HG02678 (cell line): ENCODE data around the gene NR4A1.
A peak's percentile ranks its signal among the peaks of the same experiment; 100 is the strongest.

Experiments
- ATAC-seq: cut with Tn5 transposase; IDR thresholded peaks from one replicate; pipeline ENCODE4 v1.9.1; 2021; ENCODE audit warnings: mild to moderate bottlenecking, moderate library complexity; ENCODE audit not compliant: unreplicated experiment

The NR4A1 gene

GRCh38 chr12:52050758-52051541 is at the start of gene NR4A1:
NR4A1 (plus strand) TSS chr12:52051442; CDS start chr12:52054329, 2,887 bp downstream.
- peak; percentile 87 for ATAC-seq

GRCh38 chr12:52003016-52003550 is 48.2 kb upstream of the NR4A1 start:
- ATAC-seq = no peak

- ATAC-seq = no peak
Measured at GRCh38 chr12:52003591-52003990, 47.7 kb upstream of the NR4A1 start.

GRCh38 chr12:52004042-52004648 is 47.1 kb upstream of the NR4A1 start:
- ATAC-seq = no peak

- ATAC-seq = no peak
Measured at GRCh38 chr12:52005218-52005902, 45.9 kb upstream of the NR4A1 start.

GRCh38 chr12:52005903-52006703 is 45.1 kb upstream of the NR4A1 start:
- ATAC-seq = peak; percentile 74

DNA sequence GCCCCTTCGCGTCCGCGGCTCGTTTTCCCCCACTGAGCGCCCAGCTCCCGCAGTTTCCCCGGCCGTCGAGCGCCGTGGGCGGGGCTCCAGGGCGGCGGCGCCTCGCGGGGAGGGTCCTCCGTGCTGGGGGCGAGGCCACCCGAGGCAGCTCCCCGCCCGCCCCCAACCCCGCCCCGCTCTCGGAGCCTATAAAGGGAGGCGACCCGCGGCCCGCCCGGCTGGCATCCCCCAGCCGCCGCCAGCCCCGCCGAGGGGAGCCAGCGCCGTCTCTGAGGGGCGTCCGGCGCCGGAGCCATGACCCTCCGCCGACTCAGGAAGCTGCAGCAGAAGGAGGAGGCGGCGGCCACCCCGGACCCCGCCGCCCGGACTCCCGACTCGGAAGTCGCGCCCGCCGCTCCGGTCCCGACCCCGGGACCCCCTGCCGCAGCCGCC is 44.5 kb upstream of the NR4A1 start, which contains the start of gene TAMALIN:
Gene TAMALIN, plus strand, starts transcription at position 221 of the 432 bp plus-strand sequence. Its CDS starts 74 bp downstream, at position 295.
- no peak for ATAC-seq

DNA sequence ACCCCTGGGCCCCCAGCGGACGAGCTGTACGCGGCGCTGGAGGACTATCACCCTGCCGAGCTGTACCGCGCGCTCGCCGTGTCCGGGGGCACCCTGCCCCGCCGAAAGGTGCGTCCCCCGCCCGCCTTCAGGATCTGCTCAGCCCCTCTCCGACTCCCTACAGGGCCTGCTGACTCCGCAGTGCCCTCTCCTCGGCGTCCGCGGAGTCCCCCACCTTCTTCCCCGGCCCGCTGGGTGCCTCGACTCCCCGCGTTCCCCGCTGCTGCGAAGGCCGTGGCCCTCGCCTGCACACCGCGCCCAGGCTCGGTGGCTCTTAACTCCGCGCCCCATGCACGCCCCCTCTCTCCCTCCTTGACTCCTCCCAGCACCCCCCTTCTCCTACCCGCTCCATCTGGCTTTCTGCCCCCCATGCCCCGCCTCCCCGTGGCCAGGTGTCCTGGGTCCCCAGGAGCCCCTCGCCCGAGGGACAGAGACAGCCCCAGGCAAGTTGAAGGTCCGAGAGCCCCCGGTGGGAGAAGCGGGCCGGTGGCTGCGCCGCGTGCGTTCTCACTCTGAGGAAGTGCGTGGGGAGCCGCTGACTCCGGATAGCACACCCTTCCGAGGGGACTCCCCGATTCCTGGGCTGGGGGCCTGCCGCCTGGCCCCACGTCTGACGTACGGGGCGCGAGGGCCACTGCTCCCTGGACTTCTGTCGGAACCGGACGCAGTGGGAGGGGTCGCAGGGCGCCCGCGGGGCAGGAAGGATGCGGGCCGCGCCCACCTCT is 43.9 kb upstream of the NR4A1 start:
- no peak for ATAC-seq

GRCh38 chr12:52007982-52008510 is 43.2 kb upstream of the NR4A1 start:
- no peak for ATAC-seq

DNA sequence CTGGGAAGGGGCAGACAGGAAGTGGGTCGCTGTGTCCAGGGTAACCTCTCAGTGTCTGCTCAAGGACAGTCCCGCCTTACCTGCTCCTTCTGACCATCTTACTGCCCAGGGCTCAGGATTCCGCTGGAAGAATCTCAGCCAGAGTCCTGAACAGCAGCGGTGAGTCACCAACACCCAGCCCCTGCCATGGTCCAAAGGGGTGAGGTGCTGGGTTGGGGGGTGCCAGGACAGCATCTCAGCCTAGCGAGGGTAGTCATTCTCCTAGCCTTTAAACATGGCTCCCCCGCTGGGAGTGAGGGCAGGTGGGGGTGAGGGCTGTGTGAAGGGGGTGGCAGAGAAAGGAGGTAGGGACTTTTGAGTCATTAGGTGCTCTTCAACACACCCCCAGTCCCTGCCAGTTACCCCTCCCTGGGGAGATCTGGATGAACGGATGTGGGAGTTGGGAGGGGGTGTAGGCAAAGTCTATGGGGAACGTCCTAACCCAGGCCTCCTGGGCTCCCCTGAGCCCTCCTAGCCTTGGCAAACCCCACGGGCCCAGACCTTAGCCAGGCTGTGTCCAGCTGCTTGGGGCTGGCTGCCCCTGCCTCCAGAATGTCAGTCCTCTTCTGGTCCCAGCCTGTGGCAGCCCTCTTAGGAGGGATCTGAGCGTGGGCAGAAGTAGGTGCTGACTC is 42.0 kb upstream of the NR4A1 start:
- ATAC-seq = no peak

- no peak for ATAC-seq
Measured at GRCh38 chr12:52010152-52010622, 41.1 kb upstream of the NR4A1 start.

GRCh38 chr12:52010692-52011601 is 40.3 kb upstream of the NR4A1 start:
- ATAC-seq = no peak

DNA sequence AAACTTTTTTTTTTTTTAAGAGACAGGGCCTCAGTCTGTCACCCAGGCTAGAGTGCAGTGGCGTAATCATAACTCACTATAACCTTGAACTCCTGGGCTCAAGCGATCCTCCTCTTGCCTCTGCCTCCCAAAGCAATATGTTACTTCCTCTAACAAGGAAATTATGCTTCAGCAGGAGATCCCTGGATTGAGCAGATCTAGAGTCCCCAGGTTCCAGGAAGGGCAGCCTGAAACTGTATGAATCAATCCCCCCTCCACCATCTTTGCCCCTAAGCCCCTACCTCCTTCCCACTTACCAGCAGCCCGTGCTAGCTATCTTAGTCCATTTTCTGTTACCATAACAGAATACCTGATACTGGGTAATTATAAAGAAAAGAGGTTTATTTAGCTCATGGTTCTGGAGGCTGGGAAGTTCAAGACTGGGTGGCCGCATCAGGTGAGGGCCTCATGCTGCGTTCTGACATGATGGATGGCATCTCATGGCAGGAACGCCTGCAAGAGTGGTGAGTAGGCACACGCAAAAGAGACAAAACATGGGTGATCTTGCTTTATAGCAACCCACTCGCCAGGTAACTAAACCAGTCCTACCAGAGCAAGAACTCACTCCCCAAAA is 39.5 kb upstream of the NR4A1 start:
- ATAC-seq = no peak

DNA sequence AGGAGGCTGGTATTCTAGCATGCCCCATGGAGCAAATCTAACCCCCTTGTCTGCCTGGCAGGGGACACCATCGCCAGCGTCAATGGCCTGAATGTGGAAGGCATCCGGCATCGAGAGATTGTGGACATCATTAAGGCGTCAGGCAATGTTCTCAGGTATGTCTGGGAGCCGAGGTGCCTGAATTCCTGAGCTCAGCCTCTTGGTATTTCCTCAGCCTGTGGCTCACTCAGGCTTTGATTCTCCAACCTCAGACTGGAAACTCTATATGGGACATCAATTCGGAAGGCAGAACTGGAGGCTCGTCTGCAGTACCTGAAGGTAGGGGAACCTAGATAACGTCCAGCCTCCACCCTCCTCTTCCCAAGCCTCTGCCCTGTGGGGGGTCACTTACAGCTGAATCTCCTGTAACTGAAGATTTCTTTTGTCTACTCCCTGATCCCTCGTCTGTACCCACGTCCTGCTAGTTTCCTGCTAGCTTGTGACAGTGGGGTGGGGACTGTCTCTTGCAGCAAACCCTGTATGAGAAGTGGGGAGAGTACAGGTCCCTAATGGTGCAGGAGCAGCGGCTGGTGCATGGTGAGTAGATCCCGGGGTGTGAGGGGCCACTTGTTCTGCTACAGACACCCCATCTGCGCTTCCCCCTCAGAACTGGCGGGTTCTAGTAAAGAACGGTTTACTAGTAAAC is 37.5 kb upstream of the NR4A1 start:
- no peak for ATAC-seq

DNA sequence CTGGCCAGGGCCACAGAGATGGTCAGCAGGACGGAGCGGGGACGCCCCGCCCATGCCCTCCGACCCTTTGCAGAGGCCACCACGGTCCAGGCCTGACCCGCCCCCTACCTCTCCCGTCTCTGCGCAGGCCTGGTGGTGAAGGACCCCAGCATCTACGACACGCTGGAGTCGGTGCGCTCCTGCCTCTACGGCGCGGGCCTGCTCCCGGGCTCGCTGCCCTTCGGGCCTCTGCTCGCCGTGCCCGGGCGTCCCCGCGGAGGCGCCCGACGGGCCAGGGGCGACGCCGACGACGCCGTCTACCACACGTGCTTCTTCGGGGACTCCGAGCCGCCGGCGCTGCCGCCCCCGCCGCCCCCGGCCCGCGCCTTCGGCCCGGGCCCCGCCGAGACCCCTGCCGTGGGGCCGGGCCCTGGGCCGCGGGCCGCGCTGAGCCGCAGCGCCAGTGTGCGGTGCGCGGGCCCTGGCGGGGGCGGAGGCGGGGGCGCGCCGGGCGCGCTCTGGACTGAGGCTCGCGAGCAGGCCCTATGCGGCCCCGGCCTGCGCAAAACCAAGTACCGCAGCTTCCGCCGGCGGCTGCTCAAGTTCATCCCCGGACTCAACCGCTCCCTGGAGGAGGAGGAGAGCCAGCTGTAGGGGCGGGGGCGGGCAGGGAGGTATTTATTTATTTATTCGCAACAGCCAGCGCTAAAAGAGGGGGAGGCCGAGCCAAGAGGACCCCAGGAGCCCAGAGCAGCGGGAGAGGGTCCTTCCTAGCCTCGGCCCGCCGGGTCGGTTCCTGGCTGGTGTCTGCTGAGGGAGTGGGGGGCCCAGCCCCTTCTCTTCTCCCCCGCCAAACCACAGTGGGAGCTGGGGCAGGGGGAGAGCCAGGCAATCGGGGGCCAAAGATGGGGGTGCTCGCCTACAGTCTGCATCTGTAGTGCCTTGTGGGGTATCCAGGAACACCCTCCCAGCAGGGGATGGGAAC is 36.4 kb upstream of the NR4A1 start:
- no peak for ATAC-seq

DNA sequence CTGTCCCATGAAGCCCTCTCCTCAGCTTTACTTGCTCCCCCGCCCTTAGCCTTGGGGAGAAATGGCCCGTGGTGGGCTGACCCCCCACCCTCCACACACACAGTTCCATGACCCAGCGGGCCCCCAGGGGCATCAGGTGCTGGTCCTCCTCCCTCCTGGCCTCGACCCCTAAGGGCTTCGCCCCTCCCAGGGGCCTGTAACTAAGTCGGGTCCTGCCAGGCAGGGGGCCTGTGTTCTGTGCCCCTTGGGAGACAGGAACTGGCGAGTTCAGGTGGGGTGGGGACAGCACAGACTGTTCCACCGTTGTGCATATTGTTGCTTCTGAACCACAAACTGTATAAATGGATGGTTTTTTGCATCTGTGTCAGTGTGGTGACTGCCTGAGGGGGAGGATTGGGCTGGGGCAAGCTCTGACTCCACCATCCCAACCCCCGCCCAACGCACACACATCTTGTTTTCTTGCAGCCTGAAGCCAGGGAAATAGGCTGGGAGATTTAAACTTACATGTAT is 35.7 kb upstream of the NR4A1 start:
- no peak for ATAC-seq
